Activated naive CD4-positive, alpha-beta T cell treated with anti-CD3 and anti-CD28 coated beads for 36 hours (primary cell): ENCODE measurements around the gene SLFN5. TPM values are rescaled to one million over a fixed set of nuclear protein-coding genes. Genes with fewer than 3 reads are reported as not detected.

Source experiments
- CTCF ChIA-PET: fragments of 350-600 bp; sonication (Branson Sonifier 250); formaldehyde crosslinking; loops from one replicate; lab custom pipeline; 2021; ENCODE audit warnings: antibody characterized with exemption; lab: Charles Lee
- DNase-seq: peaks from one replicate; pipeline ENCODE4 v3.0.0-alpha.2; 2020
- H3K27ac Mint-ChIP-seq: one replicate; pipeline ENCODE4 v1.8.0; 2021; ENCODE audit warnings: mild to moderate bottlenecking, mixed read lengths
- H3K27me3 Mint-ChIP-seq: one replicate; pipeline ENCODE4 v1.8.0; 2021; ENCODE audit warnings: low read depth, mixed read lengths
- H3K36me3 Mint-ChIP-seq: one replicate; pipeline ENCODE4 v1.8.0; 2021; ENCODE audit warnings: low read depth, mixed read lengths
- H3K4me1 Mint-ChIP-seq: one replicate; pipeline ENCODE4 v1.8.0; 2021; ENCODE audit warnings: low read depth, mixed read lengths
- H3K4me3 Mint-ChIP-seq: one replicate; pipeline ENCODE4 v1.8.0; 2021; ENCODE audit warnings: mild to moderate bottlenecking, moderate library complexity, mixed read lengths
- H3K9me3 Mint-ChIP-seq: one replicate; pipeline ENCODE4 v1.8.0; 2021; ENCODE audit warnings: mixed read lengths
- intact Hi-C: fragments of 100-400 bp; cut with micrococcal nuclease; formaldehyde crosslinking; loops from one replicate; pipeline ENCODE4 v1.15.1; 2023
- total RNA-seq, 2 experiments: library from RNA; stranded (reverse); gene quantifications; one replicate each; pipeline ENCODE4 v1.2.3, GENCODE V29; 2021

SLFN5 gene
- total RNA-seq, 2 experiments from 2014 or later, result 34.1 to 35.0 TPM

GRCh38 chr17:35315971-35316370 is 73.1 kb downstream of the SLFN5 start:
- H3K27ac Mint-ChIP-seq, result no peak overlapping the region
- no peak overlapping the region for H3K4me3 Mint-ChIP-seq
- intact Hi-C loops, result no loop called here
- H3K4me1 Mint-ChIP-seq, result peaks cover 27% of the 10 kb centered on the region
- no peak for DNase-seq
- no peaks in the 10 kb centered on the region for H3K27me3 Mint-ChIP-seq
- H3K36me3 Mint-ChIP-seq, result peaks cover 2% of the 10 kb centered on the region
- H3K9me3 Mint-ChIP-seq, result no peaks in the 10 kb centered on the region
- CTCF ChIA-PET, result interaction anchor here (0.6 to 7.4 kb wide), 4 partner anchors 158 to 443 kb away, joined by 3 to 118 read pairs (median 3); partner anchors contain the start of gene SLFN12L

GRCh38 chr17:35322749-35323148 is 79.9 kb downstream of the SLFN5 start:
- Mint-ChIP-seq H3K4me3 (no peak overlapping the region), H3K27me3 (no peaks in the 10 kb centered on the region), H3K27ac (no peak overlapping the region), H3K4me1 (no peaks in the 10 kb centered on the region), H3K36me3 (peaks cover 26% of the 10 kb centered on the region), H3K9me3 (peaks cover 15% of the 10 kb centered on the region)
- CTCF ChIA-PET, result interaction anchor here (0.6 to 1.3 kb wide), 2 partner anchors 10 to 15 kb away, joined by 3 to 4 read pairs; no protein-coding TSS in a partner anchor
- no peak for DNase-seq
- intact Hi-C loops, result no loop called here

Other genes starting within 250 kb of the SLFN5 start
- 10 to 100 TPM; 17.8 to 18.2 TPM for gene RFFL, start 179.4 kb upstream of the SLFN5 start, total RNA-seq
- gene RAD51D, start 123.2 kb upstream of the SLFN5 start, total RNA-seq, result 10 to 100 TPM; 31.5 to 33.0 TPM
- not detected for gene FNDC8, start 121.5 kb upstream of the SLFN5 start, total RNA-seq
- 10 to 100 TPM; 33.0 to 35.2 TPM for gene NLE1, start 100.8 kb upstream of the SLFN5 start, total RNA-seq
- gene UNC45B, start 95.3 kb upstream of the SLFN5 start, total RNA-seq, result under 1 TPM; 0.05 to 0.15 TPM
- not detected for gene SLC35G3, start 48.7 kb upstream of the SLFN5 start, total RNA-seq
- gene SLFN11, start 130.5 kb downstream of the SLFN5 start, total RNA-seq, result 10 to 100 TPM; 46.4 to 49.6 TPM
- 1 to 10 TPM; 5.3 to 5.6 TPM for gene SLFN12, start 189.4 kb downstream of the SLFN5 start, total RNA-seq
- 10 to 100 TPM; 28.6 to 30.1 TPM for gene SLFN13, start 205.7 kb downstream of the SLFN5 start, total RNA-seq